Endometrial microvascular endothelial cells (primary cell): ENCODE measurements around the gene RGS3. TPM values are rescaled to one million over a fixed set of nuclear protein-coding genes. Genes with fewer than 3 reads are reported as not detected.

ENCODE experiments used
- in situ Hi-C: cut with HindIII; loops from 2 replicates; pipeline ENCODE4 v1.10.0; 2017; ENCODE audit warnings: low sequenced_read_pairs, low pct_unique_long_range_greater_than_20kb; ENCODE audit errors: inconsistent ontology term
- total RNA-seq: library from RNA; depleted of rRNA; stranded (reverse); fragments of >200 nt; gene quantifications from one replicate; pipeline ENCODE4 v1.2.3, GENCODE V29; 2015; ENCODE audit errors: inconsistent ontology term

RGS3 gene
- total RNA-seq, 1 donor from 2014 or later = 106 TPM

- in situ Hi-C loops = no loop called here
These were observed 110.4 kb downstream of the RGS3 start for GRCh38 chr9:113573959-113574352.

GRCh38 chr9:113574441-113575262 lies 111.1 kb downstream of the RGS3 start:
- in situ Hi-C loops = no loop called here

GRCh38 chr9:113577525-113578261 lies 114.2 kb downstream of the RGS3 start:
- in situ Hi-C loops = no loop called here

GRCh38 chr9:113578279-113578865 lies 114.8 kb downstream of the RGS3 start:
- in situ Hi-C loops = no loop called here

- in situ Hi-C loops = no loop called here
These were observed 115.4 kb downstream of the RGS3 start for GRCh38 chr9:113578882-113579282.

GRCh38 chr9:113579283-113580040 lies 115.9 kb downstream of the RGS3 start:
- in situ Hi-C loops = no loop called here

- in situ Hi-C loops = no loop called here
These were observed 116.8 kb downstream of the RGS3 start for GRCh38 chr9:113580041-113580953.

GRCh38 chr9:113580954-113581311 lies 117.4 kb downstream of the RGS3 start:
- in situ Hi-C loops = no loop called here

- in situ Hi-C loops = no loop called here
These were observed 118.6 kb downstream of the RGS3 start for GRCh38 chr9:113581865-113582697.

- in situ Hi-C loops = no loop called here
These were observed 119.2 kb downstream of the RGS3 start for GRCh38 chr9:113582698-113583200.

GRCh38 chr9:113583511-113584427 lies 120.2 kb downstream of the RGS3 start:
- in situ Hi-C loops = no loop called here

- in situ Hi-C loops = no loop called here
These were observed 121.0 kb downstream of the RGS3 start for GRCh38 chr9:113584428-113585084.

GRCh38 chr9:113585085-113585442 lies 121.5 kb downstream of the RGS3 start:
- in situ Hi-C loops = no loop called here

- in situ Hi-C loops = no loop called here
These were observed 122.0 kb downstream of the RGS3 start for GRCh38 chr9:113585555-113585954.

GRCh38 chr9:113587471-113588031 lies 124.0 kb downstream of the RGS3 start:
- in situ Hi-C loops = no loop called here
